HepG2 (cell line): ENCODE results near the gene ISG20. TPM values are rescaled to one million over a fixed set of nuclear protein-coding genes. Genes with fewer than 3 reads are reported as not detected.
A peak's percentile ranks its signal among the peaks of the same experiment; 100 is the strongest.

Experiments
- ADNP ChIP-seq: sonication (generic); formaldehyde crosslinking; IDR thresholded peaks from 2 replicates; pipeline ENCODE4 v1.4.0; 2020; ENCODE audit warnings: missing genetic modification reagents
- BHLHE40 ChIP-seq: IDR thresholded peaks from 2 replicates; pipeline ENCODE4 v1.6.1; 2011; ENCODE audit warnings: low read length, improper control_type of control experiment
- E2F5 ChIP-seq: sonication (generic); formaldehyde crosslinking; conservative IDR thresholded peaks from 2 replicates; pipeline ENCODE4 v1.4.0; 2020; ENCODE audit warnings: missing genetic modification reagents
- EHMT2 ChIP-seq: fragments of 200-600 bp; sonication (generic); IDR thresholded peaks from 2 replicates; pipeline ENCODE4 v1.7.0; 2017; ENCODE audit warnings: antibody characterized with exemption, low read depth, low read length, borderline replicate concordance
- HNF1A ChIP-seq, 2 experiments: sonication (generic) in 1 of 2; formaldehyde crosslinking in 1 of 2; IDR thresholded peaks; 2 replicates each; pipeline versions ENCODE4 v1.4.0 to v1.6.1; 2016 to 2020; ENCODE audit warnings: borderline replicate concordance in 1 of 2, low read depth in 1 of 2, mild to moderate bottlenecking in 1 of 2, missing genetic modification reagents in 1 of 2
- HNF4G ChIP-seq, 2 experiments: sonication (generic) in 1 of 2; formaldehyde crosslinking in 1 of 2; IDR thresholded peaks; 2 replicates each; pipeline versions ENCODE4 v1.4.0 to v1.6.1; 2011 to 2020; ENCODE audit warnings: borderline replicate concordance in 2 of 2, low read depth in 2 of 2, mild to moderate bottlenecking in 2 of 2, low read length in 1 of 2, missing genetic modification reagents in 1 of 2, moderate library complexity in 1 of 2
- MAFF ChIP-seq: IDR thresholded peaks from 2 replicates; pipeline ENCODE4 v1.6.1; 2011; ENCODE audit warnings: low read depth, low read length, improper control_type of control experiment
- MXD3 ChIP-seq: IDR thresholded peaks from 2 replicates; pipeline ENCODE4 v1.6.1; 2016; ENCODE audit warnings: mild to moderate bottlenecking, missing biosample characterization, missing genetic modification reagents
- NRL ChIP-seq: sonication (generic); formaldehyde crosslinking; IDR thresholded peaks from 2 replicates; pipeline ENCODE4 v1.5.0; 2020; ENCODE audit warnings: missing genetic modification reagents, mild to moderate bottlenecking, moderate library complexity, borderline replicate concordance
- PAX8 ChIP-seq: sonication (generic); formaldehyde crosslinking; IDR thresholded peaks from 2 replicates; pipeline ENCODE4 v1.8.0; 2022; ENCODE audit warnings: mild to moderate bottlenecking, missing genetic modification reagents, borderline replicate concordance
- ZBTB14 ChIP-seq: sonication (generic); formaldehyde crosslinking; IDR thresholded peaks from 2 replicates; pipeline ENCODE4 v1.4.0; 2020; ENCODE audit warnings: missing genetic modification reagents
- ZFY ChIP-seq: sonication (generic); formaldehyde crosslinking; IDR thresholded peaks from 2 replicates; pipeline ENCODE4 v1.4.0; 2020; ENCODE audit warnings: missing genetic modification reagents
- ZNF281 ChIP-seq: sonication (generic); formaldehyde crosslinking; IDR thresholded peaks from 2 replicates; pipeline ENCODE4 v1.4.0; 2020; ENCODE audit warnings: missing genetic modification reagents, borderline replicate concordance
- ZNF326 ChIP-seq: sonication (generic); formaldehyde crosslinking; IDR thresholded peaks from 2 replicates; pipeline ENCODE4 v1.4.0; 2020; ENCODE audit warnings: missing genetic modification reagents, borderline replicate concordance
- ZNF496 ChIP-seq: sonication (generic); formaldehyde crosslinking; IDR thresholded peaks from 2 replicates; pipeline ENCODE4 v1.8.1; 2023; ENCODE audit warnings: mild to moderate bottlenecking, moderate library complexity, missing genetic modification reagents; ENCODE audit not compliant: insufficient replicate concordance
- ZNF569 ChIP-seq: sonication (generic); formaldehyde crosslinking; IDR thresholded peaks from 2 replicates; pipeline ENCODE4 v1.5.0; 2020; ENCODE audit warnings: mild to moderate bottlenecking, missing genetic modification reagents, moderate library complexity, borderline replicate concordance
- ZSCAN12 ChIP-seq: sonication (generic); formaldehyde crosslinking; IDR thresholded peaks from 2 replicates; pipeline ENCODE4 v1.9.0; 2021; ENCODE audit warnings: mild to moderate bottlenecking, missing genetic modification reagents
- polyA plus RNA-seq, 8 experiments: library from polyadenylated mRNA; depleted of rRNA in 3 of 8; stranded (reverse) in 7 of 8; unstranded in 1 of 8; fragments of >200 nt; fragmentation: Illumina TruSeq in 4 of 8; extraction: Trizol in 4 of 8; gene quantifications; 2 replicates each; pipeline versions ENCODE4 v1.2.1 to v1.2.3, GENCODE V29; 2011 to 2016; ENCODE audit warnings: low read depth in 4 of 8, missing spikeins in 1 of 8, mixed read lengths in 1 of 8; ENCODE audit not compliant: insufficient read depth in 1 of 8
- total RNA-seq, 5 experiments: library from RNA; depleted of rRNA; stranded (reverse); fragments of >200 nt; fragmentation: Illumina TruSeq; extraction: Trizol; gene quantifications; 2 replicates each; pipeline ENCODE4 v1.2.3, GENCODE V29; 2016; ENCODE audit warnings: low read depth in 1 of 5

ISG20 gene
- total and polyA plus RNA-seq, 2 of the 13 experiments (the other 11 are each of a cell fraction or from before 2014, with no cell fraction given): 6.3 to 31.5 TPM

- TF ChIP-seq HNF1A (IDR thresholded peaks at IDR 0.05; ENCODE audit: low read depth): no peak
- TF ChIP-seq HNF1A (CRISPR knock-in tag; IDR thresholded peaks at IDR 0.05; ENCODE audit: borderline replicate concordance): no peak; the same call in 1 of the 2 replicates
- peak; percentile 87 for TF ChIP-seq E2F5 (CRISPR knock-in tag)
- TF ChIP-seq ZSCAN12 (CRISPR knock-in tag): peak; percentile 68; the same call in 1 of the 2 replicates
- TF ChIP-seq BHLHE40: peak; percentile 83
- no peak for TF ChIP-seq MAFF
- TF ChIP-seq ZNF326 (CRISPR knock-in tag): no peak
- TF ChIP-seq ZNF496 (CRISPR knock-in tag): no peak
- peak; percentile 96 for TF ChIP-seq MXD3 (CRISPR knock-in tag)
- no peak for TF ChIP-seq ADNP (CRISPR knock-in tag)
- TF ChIP-seq EHMT2: no peak
- TF ChIP-seq ZNF281 (CRISPR knock-in tag): no peak
- no peak for TF ChIP-seq ZBTB14 (CRISPR knock-in tag)
- peak; percentile 76; the same call in 1 of the 2 replicates for TF ChIP-seq NRL (CRISPR knock-in tag)
- TF ChIP-seq ZFY (CRISPR knock-in tag): peak; percentile 87
- no peak for TF ChIP-seq HNF4G (IDR thresholded peaks at IDR 0.05; ENCODE audit: borderline replicate concordance, low read depth, low read length)
- no peak for TF ChIP-seq HNF4G (CRISPR knock-in tag; IDR thresholded peaks at IDR 0.05; ENCODE audit: borderline replicate concordance, low read depth)
- TF ChIP-seq ZNF569 (CRISPR knock-in tag): 0 out of 2 replicates have a peak, but pooled peaks have one; percentile 57
- TF ChIP-seq PAX8 (CRISPR knock-in tag): no peak
These were observed 17.6 kb upstream of the ISG20 start, which contains the start of gene AEN (continued) for GRCh38 chr15:88620995-88621772.
